RWPE2 (cell line): ENCODE results near the gene CLEC20A.

Source experiments
- ATAC-seq: fragments of 200-7000 bp; cut with Tn5 transposase; 3 replicates; pipeline ENCODE4 v1.9.1; 2021; ENCODE audit warnings: low read depth
- DNase-seq: peaks from one replicate; pipeline ENCODE4 v3.0.0-alpha.2; 2020; ENCODE audit warnings: low spot score
- H3K27ac ChIP-seq: fragments of 450-650 bp; 2 replicates; pipeline ENCODE4 v1.5.1; 2017; ENCODE audit warnings: mild to moderate bottlenecking; ENCODE audit not compliant: poor library complexity, severe bottlenecking
- H3K27me3 ChIP-seq: fragments of 250-450 bp; sonication (Bioruptor Pico); 2 replicates; pipeline ENCODE4 v1.5.1; 2021; ENCODE audit warnings: mild to moderate bottlenecking, moderate library complexity; ENCODE audit not compliant: insufficient read depth, poor library complexity, severe bottlenecking
- H3K36me3 ChIP-seq: fragments of 250-450 bp; sonication (Bioruptor Pico); 2 replicates; pipeline ENCODE4 v1.5.1; 2020; ENCODE audit warnings: low read depth, mild to moderate bottlenecking, moderate library complexity
- H3K4me1 ChIP-seq: fragments of 250-450 bp; sonication (Bioruptor Pico); 2 replicates; pipeline ENCODE4 v1.5.1; 2021; ENCODE audit warnings: mild to moderate bottlenecking, moderate library complexity; ENCODE audit not compliant: insufficient read depth, poor library complexity, severe bottlenecking
- H3K4me3 ChIP-seq: fragments of 250-450 bp; sonication (Bioruptor Pico); 2 replicates; pipeline ENCODE4 v1.5.1; 2021; ENCODE audit warnings: mild to moderate bottlenecking, moderate library complexity; ENCODE audit not compliant: severe bottlenecking
- H3K9me3 ChIP-seq: fragments of 250-450 bp; sonication (Bioruptor Pico); 2 replicates; pipeline ENCODE4 v1.5.1; 2021; ENCODE audit warnings: mild to moderate bottlenecking, moderate library complexity; ENCODE audit not compliant: severe bottlenecking
- CTCF ChIP-seq: fragments of 450-650 bp; IDR thresholded peaks from one replicate; pipeline ENCODE4 v1.5.1; 2017; ENCODE audit warnings: mild to moderate bottlenecking, moderate library complexity; ENCODE audit not compliant: poor library complexity, severe bottlenecking

Gene CLEC20A

DNA sequence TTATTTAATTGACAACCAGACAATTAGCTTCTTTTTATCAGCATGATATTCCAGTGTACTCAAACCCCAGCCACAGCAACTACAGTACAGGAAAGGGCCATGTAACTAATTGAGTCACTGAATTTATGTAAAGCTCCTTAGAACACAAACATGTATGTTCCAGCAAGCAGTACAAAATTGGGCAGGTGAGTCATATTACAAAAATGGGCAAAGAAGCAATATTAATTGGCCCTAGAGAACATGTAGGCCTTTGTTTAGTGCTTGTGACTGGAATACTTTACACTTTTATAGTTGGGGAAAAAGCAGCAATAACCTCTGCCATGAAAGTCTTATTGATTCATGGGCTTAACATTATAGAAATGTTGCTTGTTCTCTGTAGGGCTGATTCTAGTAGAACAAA lies 31.8 kb downstream of the CLEC20A start:
- no peak for TF ChIP-seq CTCF
- peak overlapping the region; percentile 32 for H3K27ac ChIP-seq
- peaks cover 7% of the 10 kb centered on the region for H3K4me1 ChIP-seq
- H3K27me3 ChIP-seq, result no peaks in the 10 kb centered on the region
- peaks cover 37% of the 10 kb centered on the region for H3K36me3 ChIP-seq
- DNase-seq (no peak), ATAC-seq (peak; percentile 91)
- no peak overlapping the region for H3K4me3 ChIP-seq
- no peaks in the 10 kb centered on the region for H3K9me3 ChIP-seq

- ATAC-seq (no peak), DNase-seq (no peak)
- H3K9me3 ChIP-seq, result no peaks in the 10 kb centered on the region
- H3K27me3 ChIP-seq, result no peaks in the 10 kb centered on the region
- TF ChIP-seq CTCF, result no peak
- peaks cover 6% of the 10 kb centered on the region for H3K4me1 ChIP-seq
- peak overlapping the region; percentile 32 for H3K27ac ChIP-seq
- peaks cover 38% of the 10 kb centered on the region for H3K36me3 ChIP-seq
- H3K4me3 ChIP-seq, result no peak overlapping the region
Observed at GRCh38 chr1:178464566-178464965, 32.2 kb downstream of the CLEC20A start.

DNA sequence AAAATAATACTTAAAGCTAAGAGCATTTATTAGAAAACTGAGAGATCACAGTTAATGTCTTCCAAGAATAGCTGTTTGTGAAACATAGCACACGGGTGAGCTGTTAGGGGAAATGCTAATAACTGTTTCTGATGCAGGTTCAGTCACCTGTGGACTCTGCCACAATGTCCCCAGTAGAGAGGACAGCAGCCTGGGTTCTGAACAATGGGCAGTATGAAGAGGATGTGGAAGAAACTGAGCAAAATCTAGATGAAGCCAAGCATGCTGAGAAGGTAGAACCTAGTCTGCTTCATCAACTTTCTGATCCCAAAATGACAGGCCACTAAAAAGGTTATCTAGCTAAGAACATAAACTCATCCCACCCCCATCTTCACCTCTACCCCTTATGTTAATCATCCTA lies 32.6 kb downstream of the CLEC20A start:
- Histone ChIP-seq H3K36me3 (peaks cover 42% of the 10 kb centered on the region), H3K4me1 (peaks cover 6% of the 10 kb centered on the region), H3K27me3 (no peaks in the 10 kb centered on the region), H3K4me3 (no peak overlapping the region), H3K9me3 (no peaks in the 10 kb centered on the region), H3K27ac (peak overlapping the region; percentile 32)
- no peak for TF ChIP-seq CTCF
- ATAC-seq (no peak), DNase-seq (no peak)

DNA sequence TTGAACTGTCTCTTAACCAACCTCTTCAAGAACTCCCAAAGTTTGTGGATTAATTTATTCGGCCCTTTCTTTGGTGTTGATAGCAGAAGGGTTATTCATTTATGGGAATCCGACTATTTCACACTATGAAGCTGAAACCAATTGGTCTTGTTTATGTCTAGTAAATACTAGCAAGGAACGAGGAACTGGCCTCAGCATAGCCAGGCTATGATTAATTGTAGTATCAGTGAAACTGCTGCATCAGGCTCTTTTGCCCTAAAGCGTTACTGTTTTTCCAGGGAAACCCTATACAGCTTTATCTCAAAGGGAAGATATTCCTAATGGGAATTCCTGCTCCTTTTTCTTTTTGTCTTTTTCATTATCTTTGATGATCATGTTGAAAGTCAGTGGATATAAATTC lies 35.1 kb downstream of the CLEC20A start:
- no peak overlapping the region for H3K27ac ChIP-seq
- DNase-seq, result no peak

GRCh38 chr1:178461104-178461503 lies 35.7 kb downstream of the CLEC20A start:
- H3K4me3 ChIP-seq, result no peak overlapping the region
- no peaks in the 10 kb centered on the region for H3K9me3 ChIP-seq
- DNase-seq (no peak), ATAC-seq (no peak)
- TF ChIP-seq CTCF, result no peak
- no peaks in the 10 kb centered on the region for H3K27me3 ChIP-seq
- H3K27ac ChIP-seq, result no peak overlapping the region
- peaks cover 27% of the 10 kb centered on the region for H3K36me3 ChIP-seq
- H3K4me1 ChIP-seq, result peaks cover 6% of the 10 kb centered on the region

More for the DNA sequence above, 35.1 kb downstream of the CLEC20A start:
- no peak for TF ChIP-seq CTCF
- Histone ChIP-seq H3K27me3 (no peaks in the 10 kb centered on the region), H3K9me3 (no peaks in the 10 kb centered on the region), H3K4me1 (peaks cover 6% of the 10 kb centered on the region), H3K4me3 (no peak overlapping the region), H3K36me3 (peaks cover 33% of the 10 kb centered on the region)
- no peak for ATAC-seq
